GM12892 (cell line): ENCODE results near the gene DUSP10. TPM values are rescaled to one million over a fixed set of nuclear protein-coding genes. Genes with fewer than 3 reads are reported as not detected.

Source experiments
- DNase-seq: peaks from one replicate; pipeline ENCODE4 v3.0.0; 2011; ENCODE audit not compliant: insufficient read length
- FAIRE-seq: peaks from 2 replicates; lab custom pipeline; 2011; peaks lifted over from hg19 to GRCh38; lab: Jason Lieb, UNC
- POLR2A ChIP-seq: IDR thresholded peaks from 2 replicates; pipeline ENCODE4 v1.6.1; 2011; ENCODE audit warnings: low read depth, low read length, control low read depth
- POLR2AphosphoS5 ChIP-seq: IDR thresholded peaks from 2 replicates; pipeline ENCODE4 v1.6.1; 2011; ENCODE audit warnings: low read depth, low read length, control low read depth
- TAF1 ChIP-seq: IDR thresholded peaks from 2 replicates; pipeline ENCODE4 v1.6.1; 2011; ENCODE audit warnings: low read depth, mild to moderate bottlenecking, control low read depth, low read length, borderline replicate concordance
- polyA plus RNA-seq: library from polyadenylated mRNA; unstranded; fragments of >200 nt; gene quantifications from one replicate; pipeline ENCODE4 v1.2.1, GENCODE V29; 2012; ENCODE audit warnings: missing spikeins, inconsistent platforms; ENCODE audit not compliant: missing spikeins

The DUSP10 gene
- polyA plus RNA-seq, result 14.6 TPM

DNA sequence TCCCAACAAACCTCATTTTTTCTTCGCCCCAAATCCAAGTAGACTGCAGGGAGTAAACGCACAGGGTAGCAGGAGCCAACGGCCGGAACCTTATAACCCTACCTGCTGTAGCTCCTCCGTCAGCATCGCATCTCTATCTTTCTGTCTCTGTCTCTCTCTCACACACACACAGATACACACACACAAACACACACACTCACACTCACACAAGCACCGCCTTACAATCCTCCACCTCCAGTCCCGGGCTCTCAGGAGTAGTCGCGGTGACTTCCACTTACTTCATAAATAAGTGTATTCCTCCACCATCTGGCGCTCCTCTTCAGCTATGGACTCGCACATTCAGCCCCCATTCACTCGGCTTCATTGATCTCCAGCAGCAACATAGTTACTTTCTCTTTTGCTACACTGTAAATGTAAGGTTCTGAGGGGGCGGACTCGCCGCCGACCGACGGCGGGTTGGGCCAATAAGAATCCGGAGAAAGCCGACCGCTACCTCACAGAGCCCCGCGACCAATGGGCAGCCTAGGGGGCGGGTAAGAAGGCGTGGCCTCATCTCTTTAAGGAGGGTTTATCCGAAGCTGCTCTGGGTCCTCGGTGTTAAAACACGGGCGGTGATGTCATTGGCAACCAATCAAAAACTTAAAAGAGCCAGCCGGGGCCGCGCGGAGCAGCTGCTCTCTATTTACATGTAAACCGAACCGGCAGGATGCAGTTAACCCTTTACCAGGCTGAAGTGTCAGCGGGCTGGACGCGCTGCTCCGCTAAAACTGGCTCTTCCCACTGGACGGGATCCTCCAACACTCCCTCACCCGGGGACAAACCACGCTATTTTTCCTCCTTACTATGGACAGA lies at the start of gene DUSP10:
Gene DUSP10 (minus strand): TSS at position 387 of the 852 bp plus-strand sequence. CDS start 2,345 bp downstream, outside the sequence.
- FAIRE-seq, result peak; percentile 89
- peak; percentile 93 for DNase-seq
- peak; percentile 78 for TF ChIP-seq TAF1
- TF ChIP-seq POLR2A, result peak; percentile 90
- TF ChIP-seq POLR2AphosphoS5, result peak; percentile 91

DNA sequence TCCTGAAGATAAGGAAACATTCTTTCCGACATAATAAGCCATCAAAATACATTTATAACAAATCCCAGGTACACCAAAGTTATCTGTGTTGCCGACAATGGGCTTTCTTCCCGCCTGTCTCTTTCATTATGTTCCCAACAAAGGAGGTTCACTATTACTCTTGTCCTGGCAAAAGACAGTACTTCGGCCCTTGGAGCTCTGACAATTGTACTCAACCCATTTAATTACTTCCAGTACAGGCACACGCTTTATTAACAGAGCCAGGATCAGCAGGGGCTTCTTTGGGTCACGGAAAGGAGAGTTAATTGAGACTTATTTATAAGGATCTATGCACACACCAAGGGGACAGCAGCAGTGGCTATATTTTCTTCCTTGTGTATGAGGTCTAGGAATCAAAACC lies 46.6 kb upstream of the DUSP10 start:
- FAIRE-seq (no peak), DNase-seq (no peak)
- no peak for TF ChIP-seq TAF1
- TF ChIP-seq POLR2AphosphoS5, result no peak
- TF ChIP-seq POLR2A, result no peak

DNA sequence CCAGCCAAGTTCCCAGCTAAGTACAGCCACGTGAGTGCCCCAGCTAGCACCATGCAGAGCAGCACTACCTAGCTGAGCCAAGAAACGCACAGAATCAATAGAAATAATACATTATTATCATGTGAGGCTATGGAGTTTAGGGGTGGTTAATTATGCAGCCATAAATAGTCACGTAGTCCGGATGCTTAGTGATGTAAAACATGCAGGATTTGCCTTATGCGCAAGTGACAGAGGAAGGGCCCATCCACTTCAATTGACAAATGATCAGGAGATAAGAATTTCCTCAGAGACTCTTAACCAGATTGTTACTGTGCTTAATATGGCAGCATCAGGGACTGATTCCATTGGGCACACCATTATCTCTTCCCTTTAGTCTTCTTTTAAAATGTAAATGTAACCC lies 44.8 kb upstream of the DUSP10 start:
- no peak for TF ChIP-seq TAF1
- no peak for TF ChIP-seq POLR2A
- no peak for TF ChIP-seq POLR2AphosphoS5
- no peak for DNase-seq
- no peak for FAIRE-seq

DNA sequence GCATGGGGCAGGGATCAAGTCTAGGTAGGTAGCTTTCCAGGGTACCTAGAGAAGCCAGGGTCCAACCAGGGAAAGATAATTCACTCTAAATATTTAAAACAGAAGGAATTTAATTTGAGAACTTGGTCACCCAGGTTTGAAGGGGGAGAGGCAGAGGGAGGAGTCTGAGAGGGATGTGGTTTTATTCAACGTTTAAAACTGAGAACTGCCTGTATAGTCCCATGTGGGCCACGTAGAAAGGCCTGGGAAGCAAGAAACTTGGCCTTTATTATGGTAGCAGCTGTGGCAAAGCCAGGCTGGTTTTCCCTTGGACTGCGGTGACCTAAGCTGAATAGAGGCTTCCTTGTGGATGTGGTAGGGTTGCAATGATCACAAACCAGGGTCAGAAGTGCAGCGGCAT lies 42.0 kb upstream of the DUSP10 start:
- FAIRE-seq (no peak), DNase-seq (no peak)
- TF ChIP-seq POLR2AphosphoS5, result no peak

DNA sequence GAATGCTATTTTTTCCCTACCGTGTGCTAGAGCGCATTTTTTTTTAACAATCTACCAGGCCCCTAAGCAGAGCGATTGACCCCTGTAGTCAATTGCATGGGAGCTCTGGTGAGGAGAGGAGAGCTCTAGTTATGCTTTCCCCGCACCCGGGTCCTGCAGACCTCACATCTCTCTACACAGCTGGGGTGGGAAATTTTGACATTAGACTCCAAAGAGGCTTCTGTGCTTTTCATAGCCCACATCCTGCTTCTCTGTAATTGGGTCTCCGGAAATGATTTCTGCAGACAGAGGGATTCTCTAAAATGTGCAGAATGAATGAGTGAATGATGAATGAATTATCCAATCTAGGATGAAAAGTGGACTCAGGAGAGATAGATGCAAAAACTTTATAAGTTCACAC lies 41.5 kb upstream of the DUSP10 start:
- DNase-seq (no peak), FAIRE-seq (peak; percentile 9)
- TF ChIP-seq POLR2AphosphoS5 (no peak), TAF1 (no peak), POLR2A (no peak)

DNA sequence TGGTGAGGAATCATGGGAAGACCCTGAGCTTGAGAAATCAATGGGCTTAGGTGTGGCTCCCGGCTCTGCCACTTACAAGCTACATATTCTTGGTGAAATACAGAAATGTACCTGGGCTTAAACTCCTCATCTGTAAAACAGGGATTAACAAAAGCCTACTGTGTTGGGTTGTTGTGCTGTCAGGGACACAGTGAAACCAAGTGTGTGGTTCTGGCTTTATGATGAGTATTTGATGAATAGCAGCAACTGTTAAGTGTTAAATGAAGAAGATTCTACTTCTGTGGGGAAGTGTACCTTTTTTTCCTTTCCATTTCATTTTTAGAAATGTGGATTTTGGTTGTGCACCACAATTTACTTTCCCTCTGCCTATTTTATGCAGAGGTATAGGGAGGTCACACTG lies 41.1 kb upstream of the DUSP10 start:
- TF ChIP-seq POLR2A, result no peak
- TF ChIP-seq POLR2AphosphoS5, result no peak
- no peak for TF ChIP-seq TAF1
- DNase-seq (no peak), FAIRE-seq (no peak)

DNA sequence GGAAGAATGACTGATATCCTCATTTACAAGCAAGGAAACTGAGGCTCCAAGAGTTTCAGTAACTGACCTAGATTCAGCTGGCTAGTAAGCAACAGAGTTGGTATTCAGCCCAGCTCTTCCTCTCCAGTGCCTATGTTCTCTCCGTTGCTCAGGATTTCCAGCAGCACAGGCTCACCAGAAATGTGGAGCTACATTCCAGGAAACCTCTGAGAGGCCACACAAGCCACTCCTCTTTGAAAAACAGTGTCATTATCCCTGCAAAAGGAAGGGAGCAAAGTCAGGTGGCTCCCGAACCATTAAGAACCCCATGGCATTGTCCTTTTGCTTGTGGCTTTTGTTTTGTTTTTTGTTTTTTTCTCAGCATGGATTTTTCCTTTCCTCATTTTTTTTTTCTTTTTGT lies 40.6 kb upstream of the DUSP10 start:
- FAIRE-seq, result no peak
- TF ChIP-seq POLR2AphosphoS5, result no peak
- no peak for TF ChIP-seq TAF1
- no peak for TF ChIP-seq POLR2A

DNA sequence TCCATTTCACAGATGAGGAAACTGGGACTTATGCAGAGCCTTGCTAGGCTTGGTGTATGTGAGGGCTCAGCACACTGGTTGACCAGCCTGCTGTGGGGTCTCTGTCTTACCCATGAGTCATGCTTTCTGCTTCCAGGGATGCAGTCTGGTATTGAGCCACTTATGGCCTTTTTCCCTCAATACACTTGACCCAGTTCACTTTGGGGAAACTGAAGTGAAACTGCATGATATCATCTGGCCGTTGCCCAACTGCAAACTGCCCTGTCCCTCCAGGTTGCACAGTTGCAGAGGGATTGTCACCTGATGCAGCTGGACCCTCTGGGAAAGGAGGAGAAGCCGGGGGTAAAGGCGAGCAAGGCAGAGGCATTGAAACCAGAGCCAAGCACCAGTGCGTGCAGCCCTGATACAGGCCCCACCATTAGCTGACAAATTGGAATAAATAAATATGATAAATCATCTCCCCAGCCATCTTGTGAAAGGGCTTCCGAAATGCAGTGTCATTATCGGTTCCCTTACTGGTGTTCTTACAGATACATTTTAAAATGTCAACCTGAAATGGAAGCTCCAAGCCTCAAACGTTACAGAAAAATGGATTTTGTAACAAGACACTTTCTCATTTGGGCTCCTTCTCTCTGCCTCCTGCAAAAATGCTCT lies 39.3 kb upstream of the DUSP10 start:
- FAIRE-seq, result no peak
- TF ChIP-seq POLR2AphosphoS5 (no peak), POLR2A (no peak), TAF1 (no peak)
- no peak for DNase-seq

More for the DNA sequence above, 40.6 kb upstream of the DUSP10 start:
- no peak for DNase-seq

DNA sequence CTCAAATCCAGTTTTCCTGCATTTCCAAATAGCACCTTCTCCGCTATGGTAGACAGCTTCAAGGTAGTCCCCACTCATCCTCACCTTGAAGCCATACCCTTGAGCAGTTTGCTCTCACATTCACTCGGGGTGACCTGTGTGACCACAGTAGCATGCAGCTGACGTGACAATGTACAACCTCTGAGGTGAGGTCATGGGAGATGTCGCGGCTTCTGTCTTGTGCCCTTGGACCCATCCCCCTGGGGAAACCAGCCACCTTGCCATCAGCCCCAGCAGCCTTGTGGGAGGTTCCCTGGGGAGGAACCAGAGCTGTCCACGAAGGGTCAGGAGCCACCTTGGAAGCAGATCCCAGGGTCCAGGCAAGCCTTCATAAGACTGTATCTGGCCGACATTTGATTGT lies 38.3 kb upstream of the DUSP10 start:
- no peak for DNase-seq
- FAIRE-seq, result no peak
- TF ChIP-seq POLR2AphosphoS5 (no peak), POLR2A (no peak), TAF1 (no peak)

DNA sequence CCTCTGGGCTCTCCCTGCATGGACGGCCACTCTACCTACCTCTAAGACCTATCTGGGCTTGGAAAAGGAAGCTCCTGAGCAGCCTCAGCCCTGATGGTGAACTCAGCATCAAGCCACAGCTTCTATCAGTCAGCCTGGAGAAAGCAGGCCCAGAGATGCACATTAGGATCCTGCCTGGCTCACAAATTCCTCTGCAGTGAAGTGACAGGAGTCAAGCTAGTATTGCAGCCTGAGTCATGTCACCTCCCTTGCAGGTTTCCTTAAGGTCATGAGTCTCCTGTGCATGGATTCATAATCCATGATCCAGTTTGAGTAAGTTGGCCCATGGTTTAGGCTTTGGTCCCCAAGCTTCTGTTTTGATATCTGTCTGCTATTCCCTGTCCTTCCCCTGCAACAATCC lies 37.9 kb upstream of the DUSP10 start:
- no peak for FAIRE-seq
- DNase-seq, result no peak
- TF ChIP-seq TAF1 (no peak), POLR2AphosphoS5 (no peak), POLR2A (no peak)

DNA sequence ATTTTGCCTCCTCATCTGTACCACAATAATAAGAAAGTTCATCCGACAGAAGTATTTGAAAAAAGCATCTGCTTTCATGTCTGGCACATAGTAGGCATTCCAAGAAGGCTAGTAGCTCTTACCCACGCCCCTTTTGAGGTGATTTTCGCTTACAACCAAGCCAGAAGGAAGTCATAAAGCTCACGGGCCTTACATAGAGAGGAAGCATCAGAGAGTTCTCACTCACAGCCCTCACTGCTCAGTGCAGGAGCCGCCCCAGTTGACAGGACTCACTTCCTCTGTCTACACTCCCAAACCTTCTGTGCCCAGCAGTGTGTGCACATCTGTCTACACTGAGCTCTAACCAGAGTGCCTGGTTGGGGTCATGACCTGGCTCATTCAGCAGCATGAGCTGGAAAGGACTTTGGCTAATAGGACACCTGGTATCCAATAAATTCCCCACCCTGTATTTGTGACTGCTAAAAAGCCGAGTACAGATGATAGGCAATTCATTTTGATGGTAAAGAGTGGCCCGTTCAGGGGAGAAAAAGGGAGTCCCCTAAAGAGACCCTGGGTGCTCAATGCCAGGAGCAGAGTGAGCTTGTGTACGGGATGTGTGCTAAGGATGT lies 36.8 kb upstream of the DUSP10 start:
- peak; percentile 87 for FAIRE-seq

More for the DNA sequence above, 36.8 kb upstream of the DUSP10 start:
- TF ChIP-seq TAF1 (no peak), POLR2AphosphoS5 (peak; percentile 51; the same call in 1 of the 2 replicates), POLR2A (peak; percentile 70)
- no peak for DNase-seq
